K562 (cell line): ENCODE measurements around the gene NDUFB10. TPM values are rescaled to one million over a fixed set of nuclear protein-coding genes. Genes with fewer than 3 reads are reported as not detected.

ENCODE experiments used
- BMI1 ChIP-seq: fragments of 150-350 bp; IDR thresholded peaks from 2 replicates; pipeline ENCODE4 v1.6.1; 2014; ENCODE audit warnings: low read length
- MYNN ChIP-seq, 2 experiments: sonication (generic); formaldehyde crosslinking in 1 of 2; IDR thresholded peaks; 2 replicates each; pipeline versions ENCODE4 v1.5.0 to v1.6.1; 2016 to 2020; ENCODE audit warnings: antibody characterized with exemption in 1 of 2, missing genetic modification reagents in 1 of 2
- NFXL1 ChIP-seq: fragments of 450-650 bp; formaldehyde crosslinking; IDR thresholded peaks from 2 replicates; pipeline ENCODE4 v1.4.0; 2021; ENCODE audit warnings: mild to moderate bottlenecking
- NR1H2 ChIP-seq: sonication (generic); formaldehyde crosslinking; IDR thresholded peaks from 2 replicates; pipeline ENCODE4 v1.4.0; 2020; ENCODE audit warnings: mild to moderate bottlenecking, missing genetic modification reagents
- PYGO2 ChIP-seq: fragments of 450-650 bp; IDR thresholded peaks from 2 replicates; pipeline ENCODE4 v1.6.1; 2016; ENCODE audit warnings: mild to moderate bottlenecking, missing genetic modification characterization, moderate library complexity, missing compliant biosample characterization
- TCF7 ChIP-seq: sonication (generic); IDR thresholded peaks from 2 replicates; pipeline ENCODE4 v1.6.1; 2016; ENCODE audit warnings: antibody characterized with exemption, borderline replicate concordance
- ZNF431 ChIP-seq: sonication (generic); formaldehyde crosslinking; IDR thresholded peaks from 2 replicates; pipeline ENCODE4 v1.8.0; 2022; ENCODE audit warnings: mild to moderate bottlenecking, missing genetic modification reagents
- polyA plus RNA-seq, 8 experiments: library from polyadenylated mRNA; depleted of rRNA in 4 of 8; stranded (reverse) in 5 of 8; unstranded in 3 of 8; fragments of >200 nt; fragmentation: Nextera tagmentation in 2 of 8; fragmentation: Illumina TruSeq in 1 of 8; extraction: Ambion mirVana in 2 of 8; extraction: Trizol in 1 of 8; gene quantifications; 2 replicates each; pipeline versions ENCODE4 v1.2.1 to v1.2.3, GENCODE V29; 2011 to 2014; ENCODE audit warnings: inconsistent platforms in 1 of 8, missing spikeins in 1 of 8
- total RNA-seq, 7 experiments: library from RNA; depleted of rRNA in 6 of 7; stranded (reverse); fragments of >200 nt in 6 of 7; fragmentation: Illumina TruSeq in 2 of 7; extraction: Trizol in 2 of 7; gene quantifications; 2 replicates each; pipeline versions ENCODE4 v1.2.1 to v1.2.3, GENCODE V29; 2011 to 2021; ENCODE audit warnings: low replicate concordance in 1 of 7
- TF ChIP-seq, protein P1 (sequence below): sonication (generic); formaldehyde crosslinking; IDR thresholded peaks from 2 replicates; pipeline ENCODE4 v1.8.0; 2022; ENCODE audit warnings: mild to moderate bottlenecking, missing genetic modification reagents
- TF ChIP-seq, protein P2 (sequence below): sonication (generic); formaldehyde crosslinking; IDR thresholded peaks from 2 replicates; pipeline ENCODE4 v1.9.0; 2022; ENCODE audit warnings: mild to moderate bottlenecking, missing genetic modification reagents
- TF ChIP-seq, protein P3 (sequence below): fragments of 250-450 bp; sonication (Bioruptor Pico); IDR thresholded peaks from 2 replicates; pipeline ENCODE4 v1.5.0; 2021
- TF ChIP-seq, protein P4 (sequence below): fragments of 200-800 bp; sonication (Bioruptor generic); IDR thresholded peaks from 2 replicates; pipeline ENCODE4 v1.6.1; 2017; ENCODE audit warnings: missing genetic modification characterization, missing compliant biosample characterization
- TF ChIP-seq, protein P5 (sequence below), 2 experiments: fragments of 450-650 bp; IDR thresholded peaks; 2 replicates each; pipeline ENCODE4 v1.6.1; 2016; ENCODE audit warnings: mild to moderate bottlenecking in 2 of 2, borderline replicate concordance in 1 of 2, low read depth in 1 of 2, moderate library complexity in 1 of 2
- TF ChIP-seq, protein P6 (sequence below): fragments of 450-650 bp; IDR thresholded peaks from 2 replicates; pipeline ENCODE4 v1.6.1; 2016; ENCODE audit warnings: missing biosample characterization, missing genetic modification characterization

The NDUFB10 gene
- total and polyA plus RNA-seq, 9 of the 15 experiments (the other 6 are each of a cell fraction or from before 2014, with no cell fraction given) = 69.3 to 527 (median 161) TPM

DNA sequence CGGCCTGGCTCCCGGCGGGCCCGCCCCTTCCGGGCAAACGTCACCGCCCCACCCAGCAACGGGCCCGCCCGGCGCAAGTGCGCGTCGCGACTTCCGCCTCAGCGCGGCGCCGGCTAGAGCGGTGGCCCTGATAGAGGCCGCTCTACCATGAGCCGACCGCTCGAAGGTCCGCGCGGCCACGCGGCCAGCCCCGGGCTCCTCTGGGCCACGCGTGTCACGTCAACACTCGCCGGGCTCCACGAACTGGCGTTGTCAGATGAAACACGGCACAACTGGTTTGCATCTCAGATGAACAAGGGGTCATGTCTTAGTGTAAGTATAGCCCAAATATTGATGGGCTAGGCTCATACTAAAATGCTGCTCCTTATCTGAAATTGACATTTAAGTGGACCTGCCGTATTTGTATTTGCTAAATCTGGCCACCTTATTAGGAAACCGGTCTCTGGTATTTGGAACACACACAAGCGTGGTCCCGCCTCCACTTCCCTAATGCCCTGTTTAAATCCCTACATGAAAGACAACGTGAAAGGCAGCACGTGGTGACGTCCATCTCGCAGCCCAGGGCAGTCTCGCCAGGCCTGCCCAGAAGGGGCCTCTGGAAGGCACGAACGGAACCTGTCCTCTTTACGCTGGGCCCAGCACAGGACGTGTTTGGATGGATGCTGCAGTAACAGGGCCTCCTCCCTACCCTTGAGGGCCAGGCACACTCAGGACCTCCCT lies 50.6 kb downstream of the NDUFB10 start, which contains the start of gene ZNF598 (continued):
- TF ChIP-seq, protein P1, sequence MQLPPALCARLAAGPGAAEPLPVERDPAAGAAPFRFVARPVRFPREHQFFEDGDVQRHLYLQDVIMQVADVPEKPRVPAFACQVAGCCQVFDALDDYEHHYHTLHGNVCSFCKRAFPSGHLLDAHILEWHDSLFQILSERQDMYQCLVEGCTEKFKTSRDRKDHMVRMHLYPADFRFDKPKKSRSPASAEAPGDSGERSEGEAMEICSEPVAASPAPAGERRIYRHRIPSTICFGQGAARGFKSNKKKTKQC = peak; percentile 26; the same call in 1 of the 2 replicates
- TF ChIP-seq MYNN (IDR thresholded peaks at IDR 0.05) = no peak
- no peak for TF ChIP-seq MYNN (CRISPR knock-in tag; IDR thresholded peaks at IDR 0.05)
- TF ChIP-seq, protein P2, sequence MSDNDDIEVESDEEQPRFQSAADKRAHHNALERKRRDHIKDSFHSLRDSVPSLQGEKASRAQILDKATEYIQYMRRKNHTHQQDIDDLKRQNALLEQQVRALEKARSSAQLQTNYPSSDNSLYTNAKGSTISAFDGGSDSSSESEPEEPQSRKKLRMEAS (CRISPR knock-in tag) = peak; percentile 96
- TF ChIP-seq, protein P3, sequence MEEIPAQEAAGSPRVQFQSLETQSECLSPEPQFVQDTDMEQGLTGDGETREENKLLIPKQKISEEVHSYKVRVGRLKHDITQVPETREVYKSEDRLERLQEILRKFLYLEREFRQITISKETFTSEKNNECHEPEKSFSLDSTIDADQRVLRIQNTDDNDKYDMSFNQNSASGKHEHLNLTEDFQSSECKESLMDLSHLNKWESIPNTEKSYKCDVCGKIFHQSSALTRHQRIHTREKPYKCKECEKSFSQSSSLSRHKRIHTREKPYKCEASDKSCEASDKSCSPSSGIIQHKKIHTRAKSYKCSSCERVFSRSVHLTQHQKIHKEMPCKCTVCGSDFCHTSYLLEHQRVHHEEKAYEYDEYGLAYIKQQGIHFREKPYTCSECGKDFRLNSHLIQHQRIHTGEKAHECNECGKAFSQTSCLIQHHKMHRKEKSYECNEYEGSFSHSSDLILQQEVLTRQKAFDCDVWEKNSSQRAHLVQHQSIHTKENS (CRISPR knock-in tag) = no peak
- TF ChIP-seq TCF7 = no peak
- TF ChIP-seq, protein P4, sequence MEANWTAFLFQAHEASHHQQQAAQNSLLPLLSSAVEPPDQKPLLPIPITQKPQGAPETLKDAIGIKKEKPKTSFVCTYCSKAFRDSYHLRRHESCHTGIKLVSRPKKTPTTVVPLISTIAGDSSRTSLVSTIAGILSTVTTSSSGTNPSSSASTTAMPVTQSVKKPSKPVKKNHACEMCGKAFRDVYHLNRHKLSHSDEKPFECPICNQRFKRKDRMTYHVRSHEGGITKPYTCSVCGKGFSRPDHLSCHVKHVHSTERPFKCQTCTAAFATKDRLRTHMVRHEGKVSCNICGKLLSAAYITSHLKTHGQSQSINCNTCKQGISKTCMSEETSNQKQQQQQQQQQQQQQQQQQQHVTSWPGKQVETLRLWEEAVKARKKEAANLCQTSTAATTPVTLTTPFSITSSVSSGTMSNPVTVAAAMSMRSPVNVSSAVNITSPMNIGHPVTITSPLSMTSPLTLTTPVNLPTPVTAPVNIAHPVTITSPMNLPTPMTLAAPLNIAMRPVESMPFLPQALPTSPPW = peak; percentile 62; the same call in 1 of the 2 replicates
- TF ChIP-seq, protein P5, sequence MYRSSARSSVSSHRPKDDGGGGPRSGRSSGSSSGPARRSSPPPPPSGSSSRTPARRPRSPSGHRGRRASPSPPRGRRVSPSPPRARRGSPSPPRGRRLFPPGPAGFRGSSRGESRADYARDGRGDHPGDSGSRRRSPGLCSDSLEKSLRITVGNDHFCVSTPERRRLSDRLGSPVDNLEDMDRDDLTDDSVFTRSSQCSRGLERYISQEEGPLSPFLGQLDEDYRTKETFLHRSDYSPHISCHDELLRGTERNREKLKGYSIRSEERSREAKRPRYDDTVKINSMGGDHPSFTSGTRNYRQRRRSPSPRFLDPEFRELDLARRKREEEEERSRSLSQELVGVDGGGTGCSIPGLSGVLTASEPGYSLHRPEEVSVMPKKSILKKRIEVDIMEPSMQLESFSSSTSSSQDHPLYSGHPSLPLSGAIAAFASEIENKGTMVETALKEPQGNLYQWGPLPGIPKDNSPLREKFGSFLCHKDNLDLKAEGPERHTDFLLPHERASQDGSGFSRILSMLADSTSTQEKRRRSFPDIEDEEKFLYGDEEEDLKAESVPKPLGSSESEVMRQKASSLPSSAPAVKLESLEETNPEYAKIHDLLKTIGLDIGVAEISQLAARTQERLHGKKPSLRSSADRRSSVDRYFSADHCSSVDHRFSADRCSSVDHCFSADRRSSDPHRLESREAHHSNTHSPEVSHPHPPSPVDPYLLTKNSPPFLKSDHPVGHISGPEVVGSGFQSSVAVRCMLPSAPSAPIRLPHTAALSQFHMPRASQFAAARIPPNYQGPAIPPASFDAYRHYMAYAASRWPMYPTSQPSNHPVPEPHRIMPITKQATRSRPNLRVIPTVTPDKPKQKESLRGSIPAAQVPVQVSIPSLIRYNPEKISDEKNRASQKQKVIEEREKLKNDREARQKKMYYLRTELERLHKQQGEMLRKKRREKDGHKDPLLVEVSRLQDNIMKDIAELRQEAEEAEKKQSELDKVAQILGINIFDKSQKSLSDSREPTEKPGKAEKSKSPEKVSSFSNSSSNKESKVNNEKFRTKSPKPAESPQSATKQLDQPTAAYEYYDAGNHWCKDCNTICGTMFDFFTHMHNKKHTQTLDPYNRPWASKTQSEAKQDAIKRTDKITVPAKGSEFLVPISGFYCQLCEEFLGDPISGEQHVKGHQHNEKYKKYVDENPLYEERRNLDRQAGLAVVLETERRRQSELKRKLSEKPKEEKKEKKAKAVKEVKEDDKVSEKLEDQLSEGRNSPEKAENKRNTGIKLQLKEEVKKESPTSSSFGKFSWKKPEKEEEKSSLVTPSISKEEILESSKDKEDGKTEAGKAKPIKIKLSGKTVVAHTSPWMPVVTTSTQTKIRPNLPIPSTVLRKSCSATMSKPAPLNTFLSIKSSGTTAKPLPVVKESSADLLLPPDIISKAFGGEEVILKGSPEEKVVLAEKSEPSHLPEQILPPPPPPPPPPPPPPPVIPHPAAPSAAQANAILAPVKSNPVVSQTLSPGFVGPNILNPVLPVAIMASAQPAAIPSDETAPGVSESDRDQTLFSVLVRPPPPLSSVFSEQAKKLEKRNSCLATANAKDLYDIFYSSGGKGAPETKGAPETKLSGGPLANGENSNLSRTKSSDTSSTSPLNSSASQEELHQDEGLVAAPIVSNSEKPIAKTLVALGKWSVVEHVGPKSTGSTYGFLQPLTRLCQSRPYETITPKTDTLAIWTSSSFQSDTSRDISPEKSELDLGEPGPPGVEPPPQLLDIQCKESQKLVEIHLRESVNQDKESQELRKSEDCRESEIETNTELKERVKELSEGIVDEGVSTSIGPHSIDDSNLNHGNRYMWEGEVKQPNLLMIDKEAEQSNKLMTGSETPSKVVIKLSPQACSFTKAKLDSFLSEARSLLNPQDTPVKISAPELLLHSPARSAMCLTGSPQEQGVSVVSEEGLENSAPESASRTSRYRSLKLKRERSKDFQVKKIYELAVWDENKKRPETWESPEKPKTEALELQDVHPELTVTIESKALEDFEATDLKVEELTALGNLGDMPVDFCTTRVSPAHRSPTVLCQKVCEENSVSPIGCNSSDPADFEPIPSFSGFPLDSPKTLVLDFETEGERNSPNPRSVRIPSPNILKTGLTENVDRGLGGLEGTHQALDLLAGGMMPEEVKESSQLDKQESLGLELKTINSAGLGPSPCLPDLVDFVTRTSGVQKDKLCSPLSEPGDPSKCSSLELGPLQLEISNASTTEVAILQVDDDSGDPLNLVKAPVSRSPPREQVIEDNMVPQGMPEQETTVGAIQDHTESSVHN (IDR thresholded peaks at IDR 0.05; ENCODE audit: borderline replicate concordance in 1 of 2, low read depth in 1 of 2) = 0 out of 4 replicates have a peak, but pooled peaks of 1 of the 2 experiments have one; percentile 28
- TF ChIP-seq NR1H2 (CRISPR knock-in tag) = peak; percentile 50; the same call in 1 of the 2 replicates
- TF ChIP-seq, protein P6, sequence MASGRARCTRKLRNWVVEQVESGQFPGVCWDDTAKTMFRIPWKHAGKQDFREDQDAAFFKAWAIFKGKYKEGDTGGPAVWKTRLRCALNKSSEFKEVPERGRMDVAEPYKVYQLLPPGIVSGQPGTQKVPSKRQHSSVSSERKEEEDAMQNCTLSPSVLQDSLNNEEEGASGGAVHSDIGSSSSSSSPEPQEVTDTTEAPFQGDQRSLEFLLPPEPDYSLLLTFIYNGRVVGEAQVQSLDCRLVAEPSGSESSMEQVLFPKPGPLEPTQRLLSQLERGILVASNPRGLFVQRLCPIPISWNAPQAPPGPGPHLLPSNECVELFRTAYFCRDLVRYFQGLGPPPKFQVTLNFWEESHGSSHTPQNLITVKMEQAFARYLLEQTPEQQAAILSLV (tag) = no peak
- TF ChIP-seq BMI1 = no peak
- TF ChIP-seq PYGO2 (tag) = 0 out of 2 replicates have a peak, but pooled peaks have one; percentile 7
- peak; percentile 62; the same call in 1 of the 2 replicates for TF ChIP-seq ZNF431 (CRISPR knock-in tag)
- TF ChIP-seq NFXL1 = no peak
